AG04449 (cell line): ENCODE data around the gene FARS2.

Source experiments
- CTCF ChIA-PET: fragments of 350-600 bp; formaldehyde crosslinking; extraction: SDS; loops from one replicate; lab custom pipeline; 2021; ENCODE audit warnings: antibody characterized with exemption; lab: Yijun Ruan, JAX
- POLR2A ChIA-PET: fragments of 400-600, 350-600 bp; formaldehyde crosslinking; extraction: SDS; loops from one replicate; lab custom pipeline; 2020; ENCODE audit warnings: antibody characterized with exemption, inconsistent platforms; lab: Yijun Ruan, JAX
- DNase-seq: peaks from one replicate; pipeline ENCODE4 v3.0.0-alpha.2; 2010; ENCODE audit warnings: low read depth, low spot score
- H3K4me3 ChIP-seq: 2 replicates; pipeline ENCODE4 v1.5.1; 2011; ENCODE audit warnings: low read depth, mild to moderate bottlenecking, control low read depth, low read length
- CTCF ChIP-seq: IDR thresholded peaks from one replicate; pipeline ENCODE4 v1.5.1; 2011; ENCODE audit warnings: mild to moderate bottlenecking, moderate library complexity, low read length, control low read depth, inconsistent platforms; ENCODE audit not compliant: insufficient read depth; ENCODE audit errors: missing control alignments

Gene FARS2

GRCh38 chr6:5771759-5772390 lies 510.6 kb downstream of the FARS2 start:
- ChIA-PET POLR2A (no interaction called here), CTCF (interaction anchor here (0.9 kb wide), 1 partner anchor 301 kb away, joined by 3 read pairs; no protein-coding TSS in a partner anchor)
- no peak overlapping the region for H3K4me3 ChIP-seq
- no peak for TF ChIP-seq CTCF
- no peak for DNase-seq

- TF ChIP-seq CTCF: no peak
- POLR2A ChIA-PET: no interaction called here
- no peak for DNase-seq
- H3K4me3 ChIP-seq: no peak overlapping the region
- CTCF ChIA-PET: no interaction called here
Measured at GRCh38 chr6:5772408-5773120, 511.3 kb downstream of the FARS2 start.

- no peak overlapping the region for H3K4me3 ChIP-seq
- DNase-seq: no peak
- POLR2A ChIA-PET: no interaction called here
- TF ChIP-seq CTCF: no peak
- CTCF ChIA-PET: interaction anchor here (0.8 kb wide), 2 partner anchors 9 to 305 kb away, joined by 3 to 4 read pairs; no protein-coding TSS in a partner anchor
Measured at GRCh38 chr6:5776104-5776503, 514.8 kb downstream of the FARS2 start.

GRCh38 chr6:5776706-5777390 lies 515.5 kb downstream of the FARS2 start:
- no peak for DNase-seq
- CTCF ChIA-PET: no interaction called here
- no peak for TF ChIP-seq CTCF
- POLR2A ChIA-PET: no interaction called here
- no peak overlapping the region for H3K4me3 ChIP-seq

- no peak for DNase-seq
- POLR2A ChIA-PET: no interaction called here
- CTCF ChIA-PET: no interaction called here
- no peak overlapping the region for H3K4me3 ChIP-seq
- no peak for TF ChIP-seq CTCF
Measured at GRCh38 chr6:5778317-5778857, 517.1 kb downstream of the FARS2 start.

GRCh38 chr6:5778906-5779305 lies 517.6 kb downstream of the FARS2 start:
- CTCF ChIA-PET: no interaction called here
- TF ChIP-seq CTCF: no peak
- no peak for DNase-seq
- H3K4me3 ChIP-seq: no peak overlapping the region
- POLR2A ChIA-PET: no interaction called here
